Measurements from ENCODE around the gene L3MBTL4.
"Not testable (repeated sequence)": the region's sequence is repeated elsewhere in the genome, so short reads cannot be mapped to it uniquely, and the experiment has no call there.

Gene L3MBTL4

DNA sequence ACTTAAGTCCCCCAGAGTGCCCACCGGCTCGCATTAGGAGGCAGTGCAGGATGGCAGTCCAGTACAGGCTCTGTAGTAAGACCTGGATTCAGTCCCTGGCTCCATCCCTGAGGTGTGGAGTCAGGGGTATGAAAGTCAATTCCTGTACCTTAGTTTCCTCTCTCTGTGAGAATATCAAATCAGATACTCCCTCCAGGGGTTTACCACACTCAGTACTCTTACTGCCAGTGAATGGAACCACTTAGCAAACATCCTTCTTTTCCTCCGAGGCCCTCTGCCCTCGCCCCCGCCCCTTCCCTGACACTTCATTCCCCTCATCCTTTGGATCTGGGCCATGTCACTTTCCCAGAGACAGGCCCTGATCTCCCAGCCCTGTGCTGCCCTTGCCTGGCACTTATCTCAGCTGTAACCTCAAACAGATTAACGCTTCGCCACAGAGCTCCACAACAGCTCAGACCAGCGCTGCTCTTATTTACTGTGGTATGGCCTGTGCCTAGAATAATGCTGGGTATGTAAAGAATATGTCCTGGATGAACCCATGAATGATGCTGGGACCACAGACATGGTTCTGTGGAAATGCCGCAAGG is 360.4 kb downstream of the L3MBTL4 start:
- Histone ChIP-seq H3K14ac (ENCODE audit: low read length in 2 of 2) (no peak overlapping the region), H3K9ac (ENCODE audit: low read length) (no peak overlapping the region), H4K8ac (ENCODE audit: low read length) (no peak overlapping the region), H2BK5ac (ENCODE audit: low read depth, low read length, poor library complexity, severe bottlenecking) (no peak overlapping the region), H3K27me3 (ENCODE audit: control insufficient read depth in 1 of 2, insufficient read depth in 1 of 2, low read length in 2 of 2) (no peaks in the 10 kb centered on the region), H3K4ac (ENCODE audit: low read depth in 1 of 2, low read length in 2 of 2) (no peak overlapping the region), H3K36me3 (ENCODE audit: control insufficient read depth in 1 of 2, insufficient read depth in 2 of 2, low read depth in 1 of 2, low read length in 2 of 2) (no peaks in the 10 kb centered on the region), H2BK15ac (ENCODE audit: low read depth, poor library complexity, severe bottlenecking) (no peak overlapping the region), H4K91ac (ENCODE audit: low read length) (no peak overlapping the region), H3K4me3 (ENCODE audit: insufficient read depth in 1 of 2, low read depth in 1 of 2, low read length in 2 of 2) (no peak overlapping the region), H3K18ac (ENCODE audit: low read depth in 1 of 2, low read length in 2 of 2) (no peak overlapping the region), H3K4me1 (ENCODE audit: control insufficient read depth, insufficient read depth, low read depth, low read length) (peaks cover 8% of the 10 kb centered on the region), H3K23ac (ENCODE audit: low read length in 2 of 2) (no peak overlapping the region), H2AK5ac (ENCODE audit: low read length, severe bottlenecking) (no peak overlapping the region), H3K4me2 (ENCODE audit: low read length, poor library complexity, severe bottlenecking) (no peak overlapping the region), H3K27ac (ENCODE audit: low read length, poor library complexity, severe bottlenecking) (no peak overlapping the region), H3K79me1 (replicated peaks; ENCODE audit: low read length, poor library complexity, severe bottlenecking) (no peaks in the 10 kb centered on the region), H2BK120ac (ENCODE audit: low read depth, low read length) (no peak overlapping the region), H2BK12ac (ENCODE audit: low read length in 2 of 2) (no peak overlapping the region), H3K9me3 (ENCODE audit: control insufficient read depth, low read length) (no peaks in the 10 kb centered on the region), H2AFZ (ENCODE audit: low read depth, low read length) (no peak overlapping the region)
- no peak for DNase-seq
- WGBS: 64% methylated on average over 7 of the region's 9 CpGs

DNA sequence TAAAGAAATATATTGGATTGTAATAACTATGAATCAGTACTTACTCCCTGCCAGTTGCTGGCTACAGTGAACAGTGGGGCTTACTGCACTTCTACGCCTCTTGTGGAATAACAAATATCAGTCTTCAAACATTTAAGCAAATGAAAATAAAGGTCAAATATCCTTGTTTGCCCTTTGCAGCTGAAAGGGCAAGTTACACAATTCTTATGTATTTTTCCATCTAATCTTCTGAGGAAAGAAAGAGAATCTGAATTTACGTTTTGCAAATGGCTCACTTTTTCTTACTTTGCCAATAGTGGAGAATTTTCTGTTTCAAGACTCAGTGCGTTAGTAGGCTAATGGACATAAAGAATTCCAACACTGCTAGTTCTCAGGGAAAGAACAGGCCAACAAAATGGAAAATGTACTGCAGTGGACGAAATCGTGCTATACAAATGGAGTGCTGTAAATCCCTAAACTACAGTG is 362.2 kb downstream of the L3MBTL4 start:
- Histone ChIP-seq H3K23ac (ENCODE audit: low read length in 2 of 2) (no peak overlapping the region), H3K27ac (ENCODE audit: low read length, poor library complexity, severe bottlenecking) (no peak overlapping the region), H2AFZ (ENCODE audit: low read depth, low read length) (no peak overlapping the region), H2BK12ac (ENCODE audit: low read length in 2 of 2) (no peak overlapping the region), H3K18ac (ENCODE audit: low read depth in 1 of 2, low read length in 2 of 2) (no peak overlapping the region), H4K8ac (ENCODE audit: low read length) (no peak overlapping the region), H3K27me3 (ENCODE audit: control insufficient read depth in 1 of 2, insufficient read depth in 1 of 2, low read length in 2 of 2) (no peaks in the 10 kb centered on the region), H2BK5ac (ENCODE audit: low read depth, low read length, poor library complexity, severe bottlenecking) (no peak overlapping the region), H3K14ac (ENCODE audit: low read length in 2 of 2) (no peak overlapping the region), H2BK15ac (ENCODE audit: low read depth, poor library complexity, severe bottlenecking) (no peak overlapping the region), H3K79me1 (replicated peaks; ENCODE audit: low read length, poor library complexity, severe bottlenecking) (no peaks in the 10 kb centered on the region), H2AK5ac (ENCODE audit: low read length, severe bottlenecking) (no peak overlapping the region), H2BK120ac (ENCODE audit: low read depth, low read length) (no peak overlapping the region), H3K9me3 (ENCODE audit: control insufficient read depth, low read length) (no peaks in the 10 kb centered on the region), H3K4me3 (ENCODE audit: insufficient read depth in 1 of 2, low read depth in 1 of 2, low read length in 2 of 2) (no peak overlapping the region), H4K91ac (ENCODE audit: low read length) (no peak overlapping the region), H3K4me1 (ENCODE audit: control insufficient read depth, insufficient read depth, low read depth, low read length) (peaks cover 4% of the 10 kb centered on the region), H3K36me3 (ENCODE audit: control insufficient read depth in 1 of 2, insufficient read depth in 2 of 2, low read depth in 1 of 2, low read length in 2 of 2) (no peaks in the 10 kb centered on the region), H3K4me2 (ENCODE audit: low read length, poor library complexity, severe bottlenecking) (no peak overlapping the region), H3K4ac (ENCODE audit: low read depth in 1 of 2, low read length in 2 of 2) (no peak overlapping the region), H3K9ac (ENCODE audit: low read length) (no peak overlapping the region)
- 94% methylated on average over 4 of the region's 5 CpGs for WGBS
- no peak for DNase-seq

DNA sequence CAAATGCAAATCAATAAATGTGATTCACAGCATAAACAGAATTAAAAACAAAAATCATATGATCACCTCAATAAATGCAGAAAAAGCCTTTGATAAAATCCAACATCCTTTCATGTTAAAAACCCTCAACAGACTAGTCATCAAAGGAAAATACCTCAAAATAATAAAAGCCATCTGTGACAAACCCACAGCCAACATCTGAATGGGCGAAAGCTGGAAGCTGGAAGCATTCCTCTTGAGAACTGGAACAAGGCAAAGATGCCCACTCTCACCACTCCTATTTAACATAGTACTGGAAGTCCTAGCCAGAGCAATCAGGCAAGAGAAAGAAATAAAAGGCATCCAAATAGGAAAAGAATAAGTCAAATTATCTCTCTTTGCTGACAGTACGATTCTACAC is 367.1 kb downstream of the L3MBTL4 start:
- H3K18ac ChIP-seq (ENCODE audit: low read depth in 1 of 2, low read length in 2 of 2); H3K27me3 ChIP-seq (ENCODE audit: control insufficient read depth in 1 of 2, insufficient read depth in 1 of 2, low read length in 2 of 2); H3K14ac ChIP-seq (ENCODE audit: low read length in 2 of 2); H2BK120ac ChIP-seq (ENCODE audit: low read depth, low read length); DNase-seq; H3K9me3 ChIP-seq (ENCODE audit: control insufficient read depth, low read length); H4K8ac ChIP-seq (ENCODE audit: low read length); H2AK5ac ChIP-seq (ENCODE audit: low read length, severe bottlenecking); H3K9ac ChIP-seq (ENCODE audit: low read length); H2BK15ac ChIP-seq (ENCODE audit: low read depth, poor library complexity, severe bottlenecking); H3K79me1 ChIP-seq (replicated peaks; ENCODE audit: low read length, poor library complexity, severe bottlenecking); H3K4ac ChIP-seq (ENCODE audit: low read depth in 1 of 2, low read length in 2 of 2); H3K4me1 ChIP-seq (ENCODE audit: control insufficient read depth, insufficient read depth, low read depth, low read length); H3K23ac ChIP-seq (ENCODE audit: low read length in 2 of 2); H2BK5ac ChIP-seq (ENCODE audit: low read depth, low read length, poor library complexity, severe bottlenecking); H3K36me3 ChIP-seq (ENCODE audit: control insufficient read depth in 1 of 2, insufficient read depth in 2 of 2, low read depth in 1 of 2, low read length in 2 of 2); H3K27ac ChIP-seq (ENCODE audit: low read length, poor library complexity, severe bottlenecking); H2BK12ac ChIP-seq (ENCODE audit: low read length in 2 of 2); H4K91ac ChIP-seq (ENCODE audit: low read length); H3K4me2 ChIP-seq (ENCODE audit: low read length, poor library complexity, severe bottlenecking); H3K4me3 ChIP-seq (ENCODE audit: insufficient read depth in 1 of 2, low read depth in 1 of 2, low read length in 2 of 2); H2AFZ ChIP-seq (ENCODE audit: low read depth, low read length): not testable (repeated sequence)
- 81% methylated on average over 2 of the region's 2 CpGs for WGBS

DNA sequence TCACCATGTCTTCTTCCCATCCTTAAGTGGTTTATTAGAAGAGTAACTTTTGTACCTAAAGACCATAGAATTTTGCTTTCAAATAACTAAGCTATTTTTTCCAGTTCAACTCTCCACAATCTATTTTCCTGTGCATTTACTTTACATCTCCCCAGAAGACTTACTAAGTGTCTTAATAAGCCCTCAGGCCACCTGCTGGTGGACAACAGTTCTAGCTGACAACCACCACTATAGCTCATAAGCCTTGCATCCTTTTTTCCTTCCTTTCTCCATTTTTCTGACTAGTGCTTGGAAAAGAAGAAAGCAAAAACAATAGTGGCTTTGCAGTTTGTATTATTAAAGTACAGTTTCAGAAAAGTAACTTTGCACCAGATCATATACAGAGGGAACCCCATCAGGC is 369.9 kb downstream of the L3MBTL4 start:
- no peak overlapping the region for H2BK5ac ChIP-seq (ENCODE audit: low read depth, low read length, poor library complexity, severe bottlenecking)
- no peak overlapping the region for H2BK12ac ChIP-seq (ENCODE audit: low read length in 2 of 2)
- no peaks in the 10 kb centered on the region for H3K4me1 ChIP-seq (ENCODE audit: control insufficient read depth, insufficient read depth, low read depth, low read length)
- no peak overlapping the region for H2BK15ac ChIP-seq (ENCODE audit: low read depth, poor library complexity, severe bottlenecking)
- no peak overlapping the region for H3K23ac ChIP-seq (ENCODE audit: low read length in 2 of 2)
- H4K91ac ChIP-seq (ENCODE audit: low read length): no peak overlapping the region
- H3K18ac ChIP-seq (ENCODE audit: low read depth in 1 of 2, low read length in 2 of 2): no peak overlapping the region
- H3K27ac ChIP-seq (ENCODE audit: low read length, poor library complexity, severe bottlenecking): no peak overlapping the region
- H3K4me2 ChIP-seq (ENCODE audit: low read length, poor library complexity, severe bottlenecking): no peak overlapping the region
- H3K79me1 ChIP-seq (replicated peaks; ENCODE audit: low read length, poor library complexity, severe bottlenecking): no peaks in the 10 kb centered on the region
- no peaks in the 10 kb centered on the region for H3K9me3 ChIP-seq (ENCODE audit: control insufficient read depth, low read length)
- H3K4ac ChIP-seq (ENCODE audit: low read depth in 1 of 2, low read length in 2 of 2): no peak overlapping the region
- no peak overlapping the region for H3K4me3 ChIP-seq (ENCODE audit: insufficient read depth in 1 of 2, low read depth in 1 of 2, low read length in 2 of 2)
- no peak overlapping the region for H2AFZ ChIP-seq (ENCODE audit: low read depth, low read length)
- no peaks in the 10 kb centered on the region for H3K36me3 ChIP-seq (ENCODE audit: control insufficient read depth in 1 of 2, insufficient read depth in 2 of 2, low read depth in 1 of 2, low read length in 2 of 2)
- H4K8ac ChIP-seq (ENCODE audit: low read length): no peak overlapping the region
- no peak overlapping the region for H3K14ac ChIP-seq (ENCODE audit: low read length in 2 of 2)
- no peaks in the 10 kb centered on the region for H3K27me3 ChIP-seq (ENCODE audit: control insufficient read depth in 1 of 2, insufficient read depth in 1 of 2, low read length in 2 of 2)
- H3K9ac ChIP-seq (ENCODE audit: low read length): no peak overlapping the region
- H2AK5ac ChIP-seq (ENCODE audit: low read length, severe bottlenecking): no peak overlapping the region
- no peak for DNase-seq
- H2BK120ac ChIP-seq (ENCODE audit: low read depth, low read length): no peak overlapping the region
